Astrocyte (in vitro differentiated cells and primary cell): ENCODE measurements around the gene FAM83C.

Experiments
- EZH2 ChIP-seq: IDR thresholded peaks from 2 replicates; pipeline ENCODE4 v1.6.1; 2012; ENCODE audit warnings: mild to moderate bottlenecking, low read length, inconsistent platforms; ENCODE audit not compliant: insufficient read depth
- TF ChIP-seq, protein P1 (sequence below): IDR thresholded peaks from 2 replicates; pipeline ENCODE4 v1.5.1; 2011; ENCODE audit warnings: low read depth, mild to moderate bottlenecking, inconsistent platforms, low read length, moderate library complexity; ENCODE audit not compliant: insufficient read depth

DNA sequence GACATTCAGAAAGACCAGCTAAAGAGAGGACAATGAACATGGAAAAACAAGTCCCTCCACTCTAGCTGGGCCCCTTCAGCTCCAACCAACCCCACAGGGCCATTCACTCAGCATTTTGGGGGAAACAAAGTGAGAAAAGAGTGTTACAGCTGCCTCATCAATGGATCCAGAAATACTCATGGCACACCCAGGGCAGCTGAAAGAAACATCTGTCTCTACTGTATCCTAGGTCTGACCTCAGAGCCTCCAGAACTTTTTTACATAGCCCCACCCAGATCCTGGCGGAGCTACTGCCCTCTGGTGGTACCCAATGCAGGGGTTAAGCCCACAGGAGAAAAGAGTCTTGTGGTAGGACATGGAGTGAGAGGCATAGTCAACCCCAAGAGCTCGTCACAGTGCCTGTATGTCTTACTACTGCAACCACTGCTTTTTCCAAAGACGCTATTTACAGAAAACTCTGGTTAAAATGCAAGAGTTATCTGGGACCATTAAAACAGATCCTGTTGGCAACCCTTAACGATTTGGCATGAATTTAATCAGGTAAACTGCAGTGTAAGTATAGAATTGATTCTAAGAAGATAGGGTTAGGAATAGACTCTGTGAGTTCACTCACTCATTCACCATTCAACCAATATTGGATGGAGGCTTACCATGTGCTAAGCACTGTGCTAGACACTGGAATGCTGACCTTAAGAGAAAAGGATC is 37.4 kb upstream of the FAM83C start:
- TF ChIP-seq, protein P1, sequence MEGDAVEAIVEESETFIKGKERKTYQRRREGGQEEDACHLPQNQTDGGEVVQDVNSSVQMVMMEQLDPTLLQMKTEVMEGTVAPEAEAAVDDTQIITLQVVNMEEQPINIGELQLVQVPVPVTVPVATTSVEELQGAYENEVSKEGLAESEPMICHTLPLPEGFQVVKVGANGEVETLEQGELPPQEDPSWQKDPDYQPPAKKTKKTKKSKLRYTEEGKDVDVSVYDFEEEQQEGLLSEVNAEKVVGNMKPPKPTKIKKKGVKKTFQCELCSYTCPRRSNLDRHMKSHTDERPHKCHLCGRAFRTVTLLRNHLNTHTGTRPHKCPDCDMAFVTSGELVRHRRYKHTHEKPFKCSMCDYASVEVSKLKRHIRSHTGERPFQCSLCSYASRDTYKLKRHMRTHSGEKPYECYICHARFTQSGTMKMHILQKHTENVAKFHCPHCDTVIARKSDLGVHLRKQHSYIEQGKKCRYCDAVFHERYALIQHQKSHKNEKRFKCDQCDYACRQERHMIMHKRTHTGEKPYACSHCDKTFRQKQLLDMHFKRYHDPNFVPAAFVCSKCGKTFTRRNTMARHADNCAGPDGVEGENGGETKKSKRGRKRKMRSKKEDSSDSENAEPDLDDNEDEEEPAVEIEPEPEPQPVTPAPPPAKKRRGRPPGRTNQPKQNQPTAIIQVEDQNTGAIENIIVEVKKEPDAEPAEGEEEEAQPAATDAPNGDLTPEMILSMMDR = peak; percentile 31
- TF ChIP-seq EZH2 = no peak
